Testis (tissue), 5 donors: ENCODE data around the gene GAA. TPM values are rescaled to one million over a fixed set of nuclear protein-coding genes. Genes with fewer than 3 reads are reported as not detected.

Experiments
- DNase-seq: peaks from one replicate; pipeline ENCODE4 v3.0.0-alpha.2; 2019
- H3K27ac ChIP-seq, 2 donors: fragments of 200-600 bp; sonication (generic); one replicate each; pipeline ENCODE4 v1.5.1; 2019
- H3K27me3 ChIP-seq: fragments of 200-600 bp; sonication (generic); one replicate; pipeline ENCODE4 v1.5.1; 2019
- H3K36me3 ChIP-seq: fragments of 200-600 bp; sonication (generic); one replicate; pipeline ENCODE4 v1.5.1; 2017; ENCODE audit warnings: low read depth; ENCODE audit errors: missing control alignments
- H3K4me1 ChIP-seq: fragments of 200-600 bp; sonication (generic); one replicate; pipeline ENCODE4 v1.5.1; 2019
- H3K4me3 ChIP-seq, 2 donors: fragments of 200-600 bp; sonication (generic); one replicate each; pipeline ENCODE4 v1.5.1; 2017 to 2019
- H3K9me3 ChIP-seq: fragments of 200-600 bp; sonication (generic); one replicate; pipeline ENCODE4 v1.5.1; 2017
- POLR2A ChIP-seq: fragments of 450-650 bp; IDR thresholded peaks from one replicate; pipeline ENCODE4 v1.6.1; 2017; ENCODE audit warnings: antibody characterized with exemption, mild to moderate bottlenecking, moderate library complexity
- WGBS, 2 donors: methylation state at CpG; one replicate each; pipeline ENCODE4 v1.1.5; 2018; 5-methylcytosine and 5-hydroxymethylcytosine counted together
- intact Hi-C: fragments of 100-400 bp; cut with DNase I; formaldehyde crosslinking; loops from one replicate; pipeline ENCODE4 v1.15.1; 2023; ENCODE audit warnings: low total_unique reads
- long read RNA-seq, 2 donors: transcript quantifications; one replicate each; lab custom pipeline, GENCODE V29; 2026
- polyA plus RNA-seq: library from polyadenylated mRNA; stranded (reverse); fragments of 350-450 nt; fragmentation: Illumina TruSeq; extraction: RNeasy Lipid Tissue Mini Kit (QIAGEN cat#74804); gene quantifications from one replicate; pipeline ENCODE4 v1.2.3, GENCODE V29; 2014; ENCODE audit warnings: low read depth, low replicate concordance; ENCODE audit not compliant: insufficient read depth
- total RNA-seq, 2 donors: library from RNA; depleted of rRNA; stranded (reverse); fragments of >200 nt; gene quantifications; one replicate each; pipeline ENCODE4 v1.2.3, GENCODE V29; 2016
- TF ChIP-seq, protein P1 (sequence below), 3 experiments: fragments of 450-650 bp in 2 of 3; fragments of 200-600 bp in 1 of 3; sonication (generic) in 1 of 3; IDR thresholded peaks; one replicate each; pipeline ENCODE4 v1.5.1; 2016 to 2019; ENCODE audit warnings: antibody characterized with exemption in 3 of 3, mild to moderate bottlenecking in 2 of 3, moderate library complexity in 1 of 3

The GAA gene
- total RNA-seq (100 to 1,000 TPM; 166 to 190 TPM), polyA plus RNA-seq (155 TPM)
- long read RNA-seq, donor 1, partial matches to known transcripts: 20 of 28 reads
- long read RNA-seq, donor 1, other reads (novel, unspliced or antisense): 0 of 28 reads
- long read RNA-seq, donor 2, partial matches to known transcripts: 0 of 3 reads
- long read RNA-seq, donor 2, other reads (novel, unspliced or antisense): 0 of 3 reads

GRCh38 chr17:80101011-80101945, at the start of gene GAA:
Gene GAA (plus strand): TSS chr17:80101581. CDS start chr17:80104587, 3,006 bp downstream.
- peaks cover 14% of the 10 kb centered on the region for H3K4me1 ChIP-seq
- no peak for TF ChIP-seq POLR2A
- TF ChIP-seq, protein P1, sequence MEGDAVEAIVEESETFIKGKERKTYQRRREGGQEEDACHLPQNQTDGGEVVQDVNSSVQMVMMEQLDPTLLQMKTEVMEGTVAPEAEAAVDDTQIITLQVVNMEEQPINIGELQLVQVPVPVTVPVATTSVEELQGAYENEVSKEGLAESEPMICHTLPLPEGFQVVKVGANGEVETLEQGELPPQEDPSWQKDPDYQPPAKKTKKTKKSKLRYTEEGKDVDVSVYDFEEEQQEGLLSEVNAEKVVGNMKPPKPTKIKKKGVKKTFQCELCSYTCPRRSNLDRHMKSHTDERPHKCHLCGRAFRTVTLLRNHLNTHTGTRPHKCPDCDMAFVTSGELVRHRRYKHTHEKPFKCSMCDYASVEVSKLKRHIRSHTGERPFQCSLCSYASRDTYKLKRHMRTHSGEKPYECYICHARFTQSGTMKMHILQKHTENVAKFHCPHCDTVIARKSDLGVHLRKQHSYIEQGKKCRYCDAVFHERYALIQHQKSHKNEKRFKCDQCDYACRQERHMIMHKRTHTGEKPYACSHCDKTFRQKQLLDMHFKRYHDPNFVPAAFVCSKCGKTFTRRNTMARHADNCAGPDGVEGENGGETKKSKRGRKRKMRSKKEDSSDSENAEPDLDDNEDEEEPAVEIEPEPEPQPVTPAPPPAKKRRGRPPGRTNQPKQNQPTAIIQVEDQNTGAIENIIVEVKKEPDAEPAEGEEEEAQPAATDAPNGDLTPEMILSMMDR (IDR thresholded peaks at IDR 0.05): peak; percentile 87 to 98 (median 97)
- no peaks in the 10 kb centered on the region for H3K36me3 ChIP-seq
- peak; percentile 87 for DNase-seq
- H3K9me3 ChIP-seq: no peaks in the 10 kb centered on the region
- intact Hi-C loops: no loop called here
- H3K27ac ChIP-seq: peak within 1 kb of the TSS; percentile 73 to 94
- no peaks in the 10 kb centered on the region for H3K27me3 ChIP-seq
- H3K4me3 ChIP-seq: peak within 1 kb of the TSS; percentile 85 to 88
- WGBS, 2 donors: 0% methylated on average over 19 to 53 of the region's 114 CpGs

- TF ChIP-seq, protein P1 (IDR thresholded peaks at IDR 0.05): no peak
- no peak for TF ChIP-seq POLR2A
- intact Hi-C loops: no loop called here
- no peak overlapping the region for H3K27ac ChIP-seq
- H3K36me3 ChIP-seq: no peaks in the 10 kb centered on the region
- no peaks in the 10 kb centered on the region for H3K4me1 ChIP-seq
- DNase-seq: no peak
- H3K9me3 ChIP-seq: no peaks in the 10 kb centered on the region
- H3K27me3 ChIP-seq: no peaks in the 10 kb centered on the region
- WGBS, 2 donors: 86 to 95% methylated on average over 5 to 11 of the region's 11 CpGs
- H3K4me3 ChIP-seq: no peak overlapping the region
Observed at GRCh38 chr17:80051681-80052080, 49.7 kb upstream of the GAA start.

- H3K36me3 ChIP-seq: no peaks in the 10 kb centered on the region
- DNase-seq: no peak
- H3K4me3 ChIP-seq: no peak overlapping the region
- H3K4me1 ChIP-seq: no peaks in the 10 kb centered on the region
- WGBS, 2 donors: 92 to 93% methylated on average over 10 of the region's 10 CpGs
- H3K9me3 ChIP-seq: no peaks in the 10 kb centered on the region
- TF ChIP-seq POLR2A: no peak
- TF ChIP-seq, protein P1 (IDR thresholded peaks at IDR 0.05): no peak
- no peak overlapping the region for H3K27ac ChIP-seq
- intact Hi-C loops: no loop called here
- no peaks in the 10 kb centered on the region for H3K27me3 ChIP-seq
Observed at GRCh38 chr17:80053102-80053501, 48.3 kb upstream of the GAA start.

- Histone ChIP-seq H3K4me1 (no peaks in the 10 kb centered on the region), H3K36me3 (no peaks in the 10 kb centered on the region), H3K4me3 (no peak overlapping the region), H3K27ac (no peak overlapping the region), H3K27me3 (no peaks in the 10 kb centered on the region), H3K9me3 (no peaks in the 10 kb centered on the region)
- TF ChIP-seq POLR2A: no peak
- TF ChIP-seq, protein P1 (IDR thresholded peaks at IDR 0.05): no peak
- no peak for DNase-seq
- intact Hi-C loops: no loop called here
- 84 to 93% methylated on average over 9 of the region's 9 CpGs for WGBS, 2 donors
Observed at GRCh38 chr17:80055597-80055996, 45.8 kb upstream of the GAA start.
